GM20000 (cell line): ENCODE measurements around the gene PCED1B.
A peak's percentile ranks its signal among the peaks of the same experiment; 100 is the strongest.
"Not testable (repeated sequence)": the region's sequence is repeated elsewhere in the genome, so short reads cannot be mapped to it uniquely, and the experiment has no call there.

Source experiments
- DNase-seq: peaks from one replicate; pipeline ENCODE4 v3.0.0; 2012; ENCODE audit warnings: low spot score
- TF ChIP-seq, protein P1 (sequence below): IDR thresholded peaks from 2 replicates; pipeline ENCODE4 v1.5.1; 2012; ENCODE audit warnings: mild to moderate bottlenecking, control low read depth; ENCODE audit errors: extremely low read depth, missing control alignments

Gene PCED1B

DNA sequence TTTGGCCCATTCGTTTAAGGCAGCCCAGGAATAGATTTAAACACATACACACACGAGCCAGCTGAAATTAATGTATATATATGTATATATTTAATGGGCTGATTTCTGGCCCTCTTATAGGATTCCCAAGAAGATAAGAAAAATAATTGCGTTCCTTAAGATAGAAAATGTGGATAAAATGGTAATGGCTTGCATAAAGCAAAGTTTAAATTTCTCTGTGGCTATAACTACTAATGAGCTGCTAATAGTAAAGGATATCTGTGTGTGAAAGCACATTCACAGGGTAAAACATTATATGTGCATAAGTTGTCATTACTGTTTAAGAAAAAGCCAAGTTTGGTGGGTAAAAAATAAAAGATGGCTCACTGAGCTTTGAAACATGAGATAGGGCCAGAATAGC lies 134.0 kb downstream of the PCED1B start:
- TF ChIP-seq, protein P1, sequence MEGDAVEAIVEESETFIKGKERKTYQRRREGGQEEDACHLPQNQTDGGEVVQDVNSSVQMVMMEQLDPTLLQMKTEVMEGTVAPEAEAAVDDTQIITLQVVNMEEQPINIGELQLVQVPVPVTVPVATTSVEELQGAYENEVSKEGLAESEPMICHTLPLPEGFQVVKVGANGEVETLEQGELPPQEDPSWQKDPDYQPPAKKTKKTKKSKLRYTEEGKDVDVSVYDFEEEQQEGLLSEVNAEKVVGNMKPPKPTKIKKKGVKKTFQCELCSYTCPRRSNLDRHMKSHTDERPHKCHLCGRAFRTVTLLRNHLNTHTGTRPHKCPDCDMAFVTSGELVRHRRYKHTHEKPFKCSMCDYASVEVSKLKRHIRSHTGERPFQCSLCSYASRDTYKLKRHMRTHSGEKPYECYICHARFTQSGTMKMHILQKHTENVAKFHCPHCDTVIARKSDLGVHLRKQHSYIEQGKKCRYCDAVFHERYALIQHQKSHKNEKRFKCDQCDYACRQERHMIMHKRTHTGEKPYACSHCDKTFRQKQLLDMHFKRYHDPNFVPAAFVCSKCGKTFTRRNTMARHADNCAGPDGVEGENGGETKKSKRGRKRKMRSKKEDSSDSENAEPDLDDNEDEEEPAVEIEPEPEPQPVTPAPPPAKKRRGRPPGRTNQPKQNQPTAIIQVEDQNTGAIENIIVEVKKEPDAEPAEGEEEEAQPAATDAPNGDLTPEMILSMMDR: no peak
- no peak for DNase-seq

DNA sequence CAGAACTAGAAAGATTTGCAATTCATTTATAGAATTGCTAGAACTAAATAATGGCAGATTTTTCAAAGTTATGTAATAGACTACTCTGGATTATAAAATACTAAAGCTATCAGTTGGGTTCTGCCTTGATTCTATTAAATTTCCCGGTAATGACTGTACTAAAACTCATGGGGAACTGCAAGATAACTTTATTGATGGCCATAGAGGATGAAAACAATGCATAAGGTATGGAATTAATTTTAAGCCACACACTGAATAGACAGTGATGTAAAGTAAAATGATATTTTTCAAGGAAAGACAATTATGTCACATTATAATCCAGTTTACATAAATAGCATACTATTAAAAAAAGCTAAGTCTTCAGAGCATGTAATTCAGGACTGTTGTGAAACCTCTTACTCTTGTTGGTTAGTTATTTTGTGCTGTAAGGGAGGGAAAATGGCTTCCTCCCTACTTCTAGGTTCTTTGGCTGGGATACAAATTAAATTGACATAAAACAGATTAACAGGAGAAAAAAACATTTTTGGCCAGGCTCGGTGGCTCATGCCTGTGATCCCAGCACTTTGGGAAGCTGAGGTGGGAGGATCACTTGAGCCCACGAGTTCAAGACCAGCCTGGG lies 134.7 kb downstream of the PCED1B start:
- no peak for DNase-seq
- TF ChIP-seq, protein P1: no peak

- TF ChIP-seq, protein P1: no peak
- DNase-seq: no peak
Observed at GRCh38 chr12:47214771-47215170, 135.3 kb downstream of the PCED1B start.

DNA sequence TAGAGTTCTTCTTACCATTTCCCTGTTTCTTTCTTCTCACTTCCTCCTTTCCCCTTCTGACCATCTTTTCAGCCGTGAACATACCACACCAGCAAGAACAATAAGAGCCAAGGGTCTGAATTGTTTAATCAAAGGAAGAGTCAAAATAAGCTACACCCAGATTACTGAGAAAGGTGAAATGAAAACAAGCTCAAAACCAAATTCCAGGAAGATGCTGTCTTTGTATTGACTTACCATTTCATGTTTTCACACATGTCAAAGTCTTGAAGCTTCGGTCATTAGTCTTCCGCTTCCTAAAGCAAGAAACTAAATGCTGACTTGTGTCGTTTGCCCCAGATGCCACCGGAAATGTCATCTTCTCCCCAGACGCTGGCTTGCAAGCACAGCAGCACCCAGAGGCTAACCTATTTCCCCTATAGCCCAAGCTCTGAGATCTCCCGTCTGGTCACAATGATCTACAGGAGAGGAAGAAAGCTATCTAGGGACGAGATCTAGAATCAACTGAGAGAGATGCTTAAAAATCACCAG lies 136.8 kb downstream of the PCED1B start:
- TF ChIP-seq, protein P1: no peak
- DNase-seq: peak; percentile 40

DNA sequence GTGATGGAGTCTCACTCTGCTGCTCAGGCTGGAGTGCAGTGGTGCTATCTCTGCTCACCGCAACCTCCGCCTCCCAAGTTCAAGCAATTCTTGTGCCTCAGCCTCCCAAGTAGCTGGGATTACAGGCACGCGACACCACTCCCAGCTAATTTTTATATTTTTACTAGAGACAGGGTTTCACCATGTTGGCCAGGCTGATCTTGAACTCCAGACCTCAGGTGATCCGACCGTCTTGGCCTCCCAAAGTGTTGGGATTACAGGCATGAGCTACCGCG lies 138.1 kb downstream of the PCED1B start:
- not testable (repeated sequence) for DNase-seq

DNA sequence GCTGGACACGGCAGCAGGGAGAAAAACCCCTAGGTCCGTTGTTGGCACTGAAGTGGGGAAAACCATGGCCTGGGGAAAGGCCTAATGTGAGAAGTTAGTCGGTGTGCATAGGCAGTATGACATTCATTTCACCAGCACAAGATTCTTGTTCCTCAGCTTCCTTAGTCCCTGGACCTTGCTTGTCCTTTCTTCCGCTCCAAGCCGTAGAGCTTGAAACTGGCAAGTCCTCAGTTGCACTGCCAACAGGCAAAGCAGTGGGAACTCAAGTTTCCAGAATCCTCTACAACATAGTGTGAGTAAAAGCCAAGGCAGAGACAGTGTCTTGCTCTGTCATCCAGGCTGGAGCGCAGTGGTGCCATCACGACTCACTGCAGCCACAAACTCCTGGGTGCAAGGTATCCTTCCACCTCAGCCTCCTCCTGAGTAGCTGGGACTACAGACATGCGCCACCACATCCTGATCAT lies 138.8 kb downstream of the PCED1B start:
- DNase-seq: peak; percentile 37
- TF ChIP-seq, protein P1: no peak

DNA sequence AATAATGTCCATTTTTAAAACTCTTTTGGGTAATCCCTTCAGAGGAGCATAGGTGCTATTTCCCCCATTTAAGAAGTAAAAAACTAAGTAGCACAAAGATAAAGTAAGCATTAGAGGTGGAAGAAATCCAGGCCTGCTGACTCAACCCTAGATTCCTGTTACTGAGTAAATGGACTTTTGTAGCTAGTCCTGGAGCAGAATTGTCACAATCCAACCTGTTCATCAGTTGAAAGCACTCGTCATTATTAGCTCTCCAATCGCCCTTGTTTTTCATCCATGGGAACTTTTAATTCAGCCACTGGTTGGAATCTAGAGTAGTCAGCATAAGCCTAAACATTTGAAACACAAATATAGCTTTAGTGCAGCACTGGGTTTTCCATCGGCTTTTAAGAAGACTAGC lies 139.8 kb downstream of the PCED1B start:
- no peak for DNase-seq
- TF ChIP-seq, protein P1: no peak
